ENCODE data around the gene DEFB123.
A peak's percentile ranks its signal among the peaks of the same experiment; 100 is the strongest.

The DEFB123 gene

GRCh38 chr20:31474758-31475427, 34.5 kb downstream of the DEFB123 start, which contains the start of the genes DEFB124 and REM1:
Gene DEFB124, minus strand, starts transcription at chr20:31475127. Its CDS starts 2,114 bp downstream, at chr20:31473013.
Gene REM1, plus strand, starts transcription at chr20:31475288. Its CDS starts 1,158 bp downstream, at chr20:31476446.
- DNase-seq: no peak

- no peak for DNase-seq
Measured at GRCh38 chr20:31475472-31476293, 35.3 kb downstream of the DEFB123 start.

GRCh38 chr20:31476294-31476585, 35.8 kb downstream of the DEFB123 start:
- DNase-seq: no peak

- DNase-seq: no peak
Measured at GRCh38 chr20:31476643-31477215, 36.3 kb downstream of the DEFB123 start.

GRCh38 chr20:31484001-31484400, 43.6 kb downstream of the DEFB123 start:
- DNase-seq: peak; percentile 49

- peak; percentile 63 for DNase-seq
Measured at GRCh38 chr20:31485450-31486339, 45.3 kb downstream of the DEFB123 start.

GRCh38 chr20:31488115-31488514, 47.7 kb downstream of the DEFB123 start:
- DNase-seq: no peak

- no peak for DNase-seq
Measured at GRCh38 chr20:31489152-31489551, 48.7 kb downstream of the DEFB123 start.

- no peak for DNase-seq
Measured at GRCh38 chr20:31490752-31491151, 50.3 kb downstream of the DEFB123 start.

- peak; percentile 6 for DNase-seq
Measured at GRCh38 chr20:31494131-31494530, 53.7 kb downstream of the DEFB123 start.

- DNase-seq: no peak
Measured at GRCh38 chr20:31496761-31497295, 56.4 kb downstream of the DEFB123 start.

GRCh38 chr20:31497838-31498540, 57.6 kb downstream of the DEFB123 start:
- peak; percentile 23 for DNase-seq
